Ascending aorta (tissue), 2 donors: ENCODE results near the gene BCL2L13. TPM values are rescaled to one million over a fixed set of nuclear protein-coding genes. Genes with fewer than 3 reads are reported as not detected.

ENCODE experiments used
- DNase-seq, 2 donors: peaks; one replicate each; pipeline ENCODE4 v3.0.0-alpha.2; 2019; ENCODE audit warnings: low spot score in 2 of 2
- H3K27ac ChIP-seq, 2 donors: fragments of 200-600 bp; sonication (generic); one replicate each; pipeline ENCODE4 v1.5.1; 2016 to 2017; ENCODE audit warnings: mild to moderate bottlenecking in 1 of 2
- H3K27me3 ChIP-seq: fragments of 200-600 bp; sonication (generic); one replicate; pipeline ENCODE4 v1.5.1; 2017
- H3K36me3 ChIP-seq, 2 donors: fragments of 200-600 bp; sonication (generic); one replicate each; pipeline ENCODE4 v1.5.1; 2016
- H3K4me1 ChIP-seq, 2 donors: fragments of 200-600 bp; sonication (generic); one replicate each; pipeline ENCODE4 v1.5.1; 2016 to 2017; ENCODE audit warnings: mild to moderate bottlenecking in 1 of 2
- H3K4me3 ChIP-seq, 2 donors: fragments of 200-600 bp; sonication (generic); one replicate each; pipeline ENCODE4 v1.5.1; 2016 to 2017; ENCODE audit warnings: mild to moderate bottlenecking in 1 of 2
- H3K9me3 ChIP-seq, 2 donors: fragments of 200-600 bp; sonication (generic); one replicate each; pipeline ENCODE4 v1.5.1; 2016
- CTCF ChIP-seq, 3 experiments: fragments of 200-600 bp in 2 of 3; fragments of 450-650 bp in 1 of 3; sonication (generic) in 2 of 3; IDR thresholded peaks; one replicate each; pipeline ENCODE4 v1.5.1; 2016 to 2019; ENCODE audit warnings: antibody characterized with exemption in 3 of 3, mild to moderate bottlenecking in 1 of 3, moderate library complexity in 1 of 3
- intact Hi-C: fragments of 100-400 bp; cut with DNase I; formaldehyde crosslinking; loops from one replicate; pipeline ENCODE4 v1.15.1; 2023
- total RNA-seq: library from RNA; depleted of rRNA; stranded (reverse); fragments of >200 nt; gene quantifications from one replicate; pipeline ENCODE4 v1.1.0, GENCODE V29; 2016

BCL2L13 gene
- total RNA-seq, 1 donor from 2014 or later: 4.6 TPM

- no peak overlapping the region for H3K4me3 ChIP-seq
- intact Hi-C loops: no loop called here
- no peak for TF ChIP-seq CTCF (IDR thresholded peaks at IDR 0.05)
- H3K4me1 ChIP-seq: no peaks in the 10 kb centered on the region
- H3K36me3 ChIP-seq: peaks cover 3 to 14% of the 10 kb centered on the region in 2 donors
- no peaks in the 10 kb centered on the region for H3K9me3 ChIP-seq
- no peaks in the 10 kb centered on the region for H3K27me3 ChIP-seq
- H3K27ac ChIP-seq: no peak overlapping the region
- no peak for DNase-seq
Observed at GRCh38 chr22:17698948-17699347, 60.4 kb downstream of the BCL2L13 start.

GRCh38 chr22:17699696-17700340 is 61.3 kb downstream of the BCL2L13 start:
- Histone ChIP-seq H3K4me1 (no peaks in the 10 kb centered on the region), H3K4me3 (no peak overlapping the region), H3K27me3 (no peaks in the 10 kb centered on the region), H3K9me3 (no peaks in the 10 kb centered on the region), H3K27ac (no peak overlapping the region), H3K36me3 (peaks cover 3 to 14% of the 10 kb centered on the region in 2 donors)
- DNase-seq: no peak
- intact Hi-C loops: loop anchor here (10.0 kb wide), 1 partner anchor 375 kb away; the partner anchor contains the start of gene PEX26
- no peak for TF ChIP-seq CTCF (IDR thresholded peaks at IDR 0.05)

- Histone ChIP-seq H3K4me3 (no peak overlapping the region), H3K27ac (no peak overlapping the region), H3K9me3 (no peaks in the 10 kb centered on the region), H3K36me3 (peaks cover 3 to 14% of the 10 kb centered on the region in 2 donors), H3K4me1 (no peaks in the 10 kb centered on the region), H3K27me3 (no peaks in the 10 kb centered on the region)
- intact Hi-C loops: loop anchor here (10.0 kb wide), 1 partner anchor 374 kb away; the partner anchor contains the start of gene PEX26
- DNase-seq: no peak
- TF ChIP-seq CTCF (IDR thresholded peaks at IDR 0.05): no peak
Observed at GRCh38 chr22:17700778-17701177, 62.2 kb downstream of the BCL2L13 start.

GRCh38 chr22:17703811-17704210 is 65.3 kb downstream of the BCL2L13 start:
- H3K4me1 ChIP-seq: no peaks in the 10 kb centered on the region
- intact Hi-C loops: loop anchor here (10.0 kb wide), 1 partner anchor 371 kb away; the partner anchor contains the start of gene PEX26
- no peaks in the 10 kb centered on the region for H3K27me3 ChIP-seq
- H3K27ac ChIP-seq: no peak overlapping the region
- no peak for TF ChIP-seq CTCF (IDR thresholded peaks at IDR 0.05)
- H3K9me3 ChIP-seq: no peaks in the 10 kb centered on the region
- H3K36me3 ChIP-seq: peaks cover 3 to 14% of the 10 kb centered on the region in 2 donors
- no peak overlapping the region for H3K4me3 ChIP-seq
- no peak for DNase-seq

- Histone ChIP-seq H3K4me1 (no peaks in the 10 kb centered on the region), H3K27ac (peak overlapping the region in 1 of 2 donors; percentile 67), H3K4me3 (no peak overlapping the region), H3K27me3 (no peaks in the 10 kb centered on the region), H3K9me3 (no peaks in the 10 kb centered on the region), H3K36me3 (peaks cover 3 to 14% of the 10 kb centered on the region in 2 donors)
- intact Hi-C loops: loop anchor here (5.0 to 10.0 kb wide), 2 partner anchors 68 to 369 kb away; partner anchors contain the start of genes BCL2L13 and PEX26
- DNase-seq: no peak
- no peak for TF ChIP-seq CTCF (IDR thresholded peaks at IDR 0.05)
Observed at GRCh38 chr22:17705546-17705945, 67.0 kb downstream of the BCL2L13 start.
